ENCODE data around the gene FGGY.

The FGGY gene

DNA sequence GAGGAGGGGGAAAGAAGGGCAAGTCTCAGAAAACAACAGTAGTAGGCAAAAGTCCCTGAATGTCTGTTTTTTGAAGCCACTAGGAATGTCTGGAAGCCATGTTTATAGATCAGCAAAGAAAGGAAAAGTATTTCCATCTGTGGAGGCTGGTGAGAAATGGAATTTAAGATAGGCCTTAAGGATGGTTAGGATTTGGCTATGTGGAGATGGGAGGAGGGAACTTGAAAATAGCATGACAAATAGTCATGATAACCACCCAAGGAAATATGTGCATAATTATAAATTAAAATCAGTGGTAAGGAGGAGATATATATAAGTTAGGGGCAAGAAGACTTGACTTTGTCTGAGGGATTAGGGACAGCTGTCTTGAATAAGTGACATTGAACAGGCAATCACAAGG is 33.8 kb upstream of the FGGY start:
- Histone ChIP-seq H3K9ac (ENCODE audit: low read depth, low read length) (no peak overlapping the region), H3K9me3 (ENCODE audit: insufficient read depth, low read length, severe bottlenecking) (no peaks in the 10 kb centered on the region), H2AFZ (ENCODE audit: low read depth, low read length) (no peak overlapping the region), H4K20me1 (ENCODE audit: insufficient read depth, low read length) (no peaks in the 10 kb centered on the region), H3K4me3 (ENCODE audit: low read depth in 1 of 2, low read length in 2 of 2) (no peak overlapping the region), H3K27me3 (ENCODE audit: insufficient read depth, low read length, poor library complexity) (no peaks in the 10 kb centered on the region), H3K79me2 (ENCODE audit: insufficient read depth, low read length) (no peaks in the 10 kb centered on the region), H3K4me1 (ENCODE audit: insufficient read depth, low read length) (no peaks in the 10 kb centered on the region), H3K4me2 (ENCODE audit: insufficient read depth, low read length) (no peak overlapping the region), H3K27ac (ENCODE audit: low read length) (no peak overlapping the region), H3K36me3 (ENCODE audit: insufficient read depth, low read length) (no peaks in the 10 kb centered on the region)
- no peak for TF ChIP-seq EZH2 (IDR thresholded peaks at IDR 0.05; ENCODE audit: borderline replicate concordance, low read depth, low read length, severe bottlenecking)
- TF ChIP-seq, protein P1, sequence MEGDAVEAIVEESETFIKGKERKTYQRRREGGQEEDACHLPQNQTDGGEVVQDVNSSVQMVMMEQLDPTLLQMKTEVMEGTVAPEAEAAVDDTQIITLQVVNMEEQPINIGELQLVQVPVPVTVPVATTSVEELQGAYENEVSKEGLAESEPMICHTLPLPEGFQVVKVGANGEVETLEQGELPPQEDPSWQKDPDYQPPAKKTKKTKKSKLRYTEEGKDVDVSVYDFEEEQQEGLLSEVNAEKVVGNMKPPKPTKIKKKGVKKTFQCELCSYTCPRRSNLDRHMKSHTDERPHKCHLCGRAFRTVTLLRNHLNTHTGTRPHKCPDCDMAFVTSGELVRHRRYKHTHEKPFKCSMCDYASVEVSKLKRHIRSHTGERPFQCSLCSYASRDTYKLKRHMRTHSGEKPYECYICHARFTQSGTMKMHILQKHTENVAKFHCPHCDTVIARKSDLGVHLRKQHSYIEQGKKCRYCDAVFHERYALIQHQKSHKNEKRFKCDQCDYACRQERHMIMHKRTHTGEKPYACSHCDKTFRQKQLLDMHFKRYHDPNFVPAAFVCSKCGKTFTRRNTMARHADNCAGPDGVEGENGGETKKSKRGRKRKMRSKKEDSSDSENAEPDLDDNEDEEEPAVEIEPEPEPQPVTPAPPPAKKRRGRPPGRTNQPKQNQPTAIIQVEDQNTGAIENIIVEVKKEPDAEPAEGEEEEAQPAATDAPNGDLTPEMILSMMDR (IDR thresholded peaks at IDR 0.05; ENCODE audit: borderline replicate concordance, extremely low read depth, low read length, poor library complexity, severe bottlenecking), result no peak
- ATAC-seq (ENCODE audit: insufficient read depth, low read depth) (no peak), DNase-seq (no peak)

DNA sequence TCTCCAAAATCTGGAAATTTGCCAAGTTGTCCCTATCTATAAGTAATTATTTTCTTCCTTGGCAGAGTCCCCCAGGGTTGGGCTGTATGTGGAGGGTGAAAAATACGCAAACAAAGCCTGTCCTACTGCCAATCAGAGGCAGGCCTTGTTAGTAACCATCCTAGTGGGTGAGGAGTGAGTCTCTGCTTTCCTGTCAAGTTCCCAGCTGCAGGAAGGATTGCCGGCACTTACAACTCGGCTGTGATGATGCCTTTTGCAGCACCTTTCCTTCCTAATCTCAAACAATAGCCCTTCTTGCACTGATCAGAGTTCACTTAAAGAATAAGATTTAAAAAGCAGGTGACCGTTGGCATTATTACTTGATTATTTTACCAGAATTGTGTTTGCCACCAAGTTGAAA is 31.3 kb upstream of the FGGY start:
- TF ChIP-seq EZH2 (IDR thresholded peaks at IDR 0.05; ENCODE audit: borderline replicate concordance, low read depth, low read length, severe bottlenecking), result no peak
- TF ChIP-seq, protein P1 (IDR thresholded peaks at IDR 0.05; ENCODE audit: borderline replicate concordance, extremely low read depth, low read length, poor library complexity, severe bottlenecking), result no peak

DNA sequence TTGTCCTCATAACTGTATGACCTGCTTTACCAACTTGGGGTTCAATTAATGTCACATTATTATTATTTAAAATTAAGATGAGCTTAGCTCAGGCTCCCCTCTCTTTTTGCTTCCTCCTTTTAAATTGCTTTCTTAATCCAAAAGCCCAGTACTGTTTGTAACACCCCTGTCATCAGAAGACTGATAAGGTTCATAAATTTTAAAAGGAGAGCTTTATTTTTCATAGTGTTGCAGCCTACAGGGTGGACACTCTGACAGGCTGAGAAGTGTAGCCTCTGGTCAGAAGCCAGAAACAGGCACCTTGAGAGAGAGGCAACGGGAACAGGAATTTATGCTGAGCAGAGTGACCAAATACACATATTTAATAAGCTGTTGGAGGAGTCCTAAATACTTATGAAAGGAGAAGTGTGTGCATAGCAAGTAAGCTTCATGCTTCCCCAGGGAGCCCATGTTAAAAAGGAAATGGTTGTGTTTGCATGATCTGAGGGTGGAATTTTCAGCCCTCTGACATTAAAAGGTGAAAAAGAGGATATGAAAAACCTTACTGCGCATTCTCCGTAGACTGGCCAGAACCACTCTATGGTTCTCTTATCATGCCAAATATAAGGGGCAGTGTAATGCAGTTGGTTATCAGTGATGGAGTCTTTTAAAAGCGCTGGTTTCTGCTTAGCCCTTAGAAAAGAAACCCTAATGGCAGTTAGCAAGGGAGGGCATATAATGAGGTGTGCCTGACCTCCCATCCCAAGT is 30.5 kb upstream of the FGGY start:
- Histone ChIP-seq H3K9ac (ENCODE audit: low read depth, low read length) (no peak overlapping the region), H3K79me2 (ENCODE audit: insufficient read depth, low read length) (no peaks in the 10 kb centered on the region), H3K4me1 (ENCODE audit: insufficient read depth, low read length) (no peaks in the 10 kb centered on the region), H3K27me3 (ENCODE audit: insufficient read depth, low read length, poor library complexity) (no peaks in the 10 kb centered on the region), H3K36me3 (ENCODE audit: insufficient read depth, low read length) (no peaks in the 10 kb centered on the region), H3K4me3 (ENCODE audit: low read depth in 1 of 2, low read length in 2 of 2) (no peak overlapping the region), H3K27ac (ENCODE audit: low read length) (no peak overlapping the region), H2AFZ (ENCODE audit: low read depth, low read length) (no peak overlapping the region), H3K4me2 (ENCODE audit: insufficient read depth, low read length) (no peak overlapping the region), H3K9me3 (ENCODE audit: insufficient read depth, low read length, severe bottlenecking) (no peaks in the 10 kb centered on the region), H4K20me1 (ENCODE audit: insufficient read depth, low read length) (no peaks in the 10 kb centered on the region)
- no peak for DNase-seq
- no peak for ATAC-seq (ENCODE audit: insufficient read depth, low read depth)
- TF ChIP-seq, protein P1 (IDR thresholded peaks at IDR 0.05; ENCODE audit: borderline replicate concordance, extremely low read depth, low read length, poor library complexity, severe bottlenecking), result no peak
- no peak for TF ChIP-seq EZH2 (IDR thresholded peaks at IDR 0.05; ENCODE audit: borderline replicate concordance, low read depth, low read length, severe bottlenecking)

More for the DNA sequence above, 31.3 kb upstream of the FGGY start:
- no peaks in the 10 kb centered on the region for H4K20me1 ChIP-seq (ENCODE audit: insufficient read depth, low read length)
- no peak overlapping the region for H3K4me2 ChIP-seq (ENCODE audit: insufficient read depth, low read length)
- ATAC-seq (ENCODE audit: insufficient read depth, low read depth), result no peak
- H3K79me2 ChIP-seq (ENCODE audit: insufficient read depth, low read length), result no peaks in the 10 kb centered on the region
- no peaks in the 10 kb centered on the region for H3K4me1 ChIP-seq (ENCODE audit: insufficient read depth, low read length)
- no peak overlapping the region for H3K27ac ChIP-seq (ENCODE audit: low read length)
- no peaks in the 10 kb centered on the region for H3K36me3 ChIP-seq (ENCODE audit: insufficient read depth, low read length)
- no peak overlapping the region for H3K9ac ChIP-seq (ENCODE audit: low read depth, low read length)
- no peaks in the 10 kb centered on the region for H3K9me3 ChIP-seq (ENCODE audit: insufficient read depth, low read length, severe bottlenecking)
- DNase-seq, result no peak
- H3K4me3 ChIP-seq (ENCODE audit: low read depth in 1 of 2, low read length in 2 of 2), result no peak overlapping the region
- H2AFZ ChIP-seq (ENCODE audit: low read depth, low read length), result no peak overlapping the region
- no peaks in the 10 kb centered on the region for H3K27me3 ChIP-seq (ENCODE audit: insufficient read depth, low read length, poor library complexity)

Measured in DND-41 (cell line).